GM12873 (cell line): ENCODE results near the gene EFCAB7.

Source experiments
- TF ChIP-seq, protein P1 (sequence below): IDR thresholded peaks from 2 replicates; pipeline ENCODE4 v1.5.1; 2012; ENCODE audit warnings: low read depth, mild to moderate bottlenecking, moderate library complexity, low read length, control low read depth; ENCODE audit not compliant: insufficient read depth; ENCODE audit errors: missing control alignments

Gene EFCAB7

DNA sequence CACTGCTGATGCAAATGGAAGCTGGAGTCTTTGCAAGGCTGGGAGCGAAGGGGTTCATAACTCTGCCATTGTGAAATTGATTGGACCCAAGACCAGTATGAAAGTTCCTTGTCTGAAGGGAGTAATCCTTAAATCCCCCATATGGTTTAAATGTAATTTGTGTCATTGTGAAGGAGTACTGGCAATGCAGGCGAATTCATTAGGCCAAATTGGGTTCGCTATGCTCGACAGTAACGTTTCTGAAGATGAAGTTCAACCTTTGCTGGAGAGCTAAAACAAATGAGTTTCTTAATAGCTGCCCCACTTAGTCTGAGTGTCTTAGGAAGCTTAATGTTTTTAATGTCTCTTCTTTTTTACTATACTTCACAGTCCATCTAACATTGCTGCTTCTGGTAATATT, 97.3 kb downstream of the EFCAB7 start:
- TF ChIP-seq, protein P1, sequence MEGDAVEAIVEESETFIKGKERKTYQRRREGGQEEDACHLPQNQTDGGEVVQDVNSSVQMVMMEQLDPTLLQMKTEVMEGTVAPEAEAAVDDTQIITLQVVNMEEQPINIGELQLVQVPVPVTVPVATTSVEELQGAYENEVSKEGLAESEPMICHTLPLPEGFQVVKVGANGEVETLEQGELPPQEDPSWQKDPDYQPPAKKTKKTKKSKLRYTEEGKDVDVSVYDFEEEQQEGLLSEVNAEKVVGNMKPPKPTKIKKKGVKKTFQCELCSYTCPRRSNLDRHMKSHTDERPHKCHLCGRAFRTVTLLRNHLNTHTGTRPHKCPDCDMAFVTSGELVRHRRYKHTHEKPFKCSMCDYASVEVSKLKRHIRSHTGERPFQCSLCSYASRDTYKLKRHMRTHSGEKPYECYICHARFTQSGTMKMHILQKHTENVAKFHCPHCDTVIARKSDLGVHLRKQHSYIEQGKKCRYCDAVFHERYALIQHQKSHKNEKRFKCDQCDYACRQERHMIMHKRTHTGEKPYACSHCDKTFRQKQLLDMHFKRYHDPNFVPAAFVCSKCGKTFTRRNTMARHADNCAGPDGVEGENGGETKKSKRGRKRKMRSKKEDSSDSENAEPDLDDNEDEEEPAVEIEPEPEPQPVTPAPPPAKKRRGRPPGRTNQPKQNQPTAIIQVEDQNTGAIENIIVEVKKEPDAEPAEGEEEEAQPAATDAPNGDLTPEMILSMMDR = no peak

DNA sequence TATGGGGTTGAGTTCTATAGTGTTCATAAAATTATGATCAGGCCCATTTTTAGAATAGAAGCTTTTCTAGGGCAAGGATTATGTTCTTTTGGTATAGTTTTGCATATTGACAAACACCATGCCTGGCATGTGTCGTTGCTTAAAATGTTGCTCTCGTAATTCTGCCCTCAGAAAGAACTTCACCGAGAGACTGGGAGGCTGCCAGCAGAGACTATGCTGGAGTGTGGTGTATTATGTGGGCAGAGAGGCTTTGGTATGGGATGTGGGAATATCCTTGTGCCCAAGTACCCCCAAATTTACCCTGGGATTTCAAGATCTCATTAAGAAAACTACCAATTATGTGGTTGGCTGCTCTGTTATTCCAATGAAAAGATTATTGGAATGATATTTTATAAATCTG, 97.8 kb downstream of the EFCAB7 start:
- TF ChIP-seq, protein P1 = no peak

DNA sequence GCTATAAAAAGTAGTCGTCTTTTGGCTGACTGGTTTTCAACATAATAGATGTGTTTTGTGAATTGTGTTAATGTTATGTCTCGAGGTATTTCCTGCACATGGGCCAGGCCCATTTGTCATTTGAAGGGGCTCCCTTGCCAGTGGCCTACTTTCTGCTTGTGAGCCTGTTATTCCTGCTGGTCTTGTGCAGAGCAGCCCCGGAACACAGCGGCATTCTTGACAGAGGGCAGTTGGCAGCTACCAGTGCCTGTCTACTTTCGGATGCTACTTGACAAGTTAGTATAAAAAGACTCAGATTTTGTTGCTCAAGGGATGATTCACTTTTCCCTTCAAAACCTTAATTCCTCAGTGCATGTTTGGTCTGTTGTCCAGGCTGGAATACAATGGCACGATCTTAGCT, 98.4 kb downstream of the EFCAB7 start:
- TF ChIP-seq, protein P1 = no peak
